Stimulated activated effector memory CD8-positive, alpha-beta T cell treated with anti-CD3 and anti-CD28 coated beads, Interleukin-12 subunit alpha, Interleukin-12 subunit beta, amount 100 ng/mL, for 72 hours (primary cell): ENCODE data around the gene CBL.

Experiments used
- ATAC-seq: fragments of 150-1000 bp; cut with Tn5 transposase; 2 replicates; pipeline ENCODE4 v1.10.0; 2021
- DNase-seq, 2 donors: peaks; one replicate each; pipeline ENCODE4 v3.0.0; 2021 to 2022; ENCODE audit warnings: low spot score in 2 of 2
- H3K27ac Mint-ChIP-seq: one replicate; pipeline ENCODE4 v1.8.0; 2022; ENCODE audit warnings: mild to moderate bottlenecking, mixed read lengths
- H3K36me3 Mint-ChIP-seq: one replicate; pipeline ENCODE4 v1.8.0; 2022; ENCODE audit warnings: mild to moderate bottlenecking, mixed read lengths
- H3K4me1 Mint-ChIP-seq: one replicate; pipeline ENCODE4 v1.8.0; 2022; ENCODE audit warnings: mixed read lengths
- H3K4me3 Mint-ChIP-seq: one replicate; pipeline ENCODE4 v1.8.0; 2022; ENCODE audit warnings: mild to moderate bottlenecking, mixed read lengths
- H3K9me3 Mint-ChIP-seq: one replicate; pipeline ENCODE4 v1.8.0; 2022; ENCODE audit warnings: mixed read lengths

CBL gene

GRCh38 chr11:119263352-119263940 lies 57.3 kb downstream of the CBL start:
- no peak overlapping the region for H3K4me3 Mint-ChIP-seq
- peaks cover 30% of the 10 kb centered on the region for H3K4me1 Mint-ChIP-seq
- no peaks in the 10 kb centered on the region for H3K9me3 Mint-ChIP-seq
- ATAC-seq (peak; percentile 29), DNase-seq (no peak)
- H3K27ac Mint-ChIP-seq, result no peak overlapping the region
- peaks cover 5% of the 10 kb centered on the region for H3K36me3 Mint-ChIP-seq

GRCh38 chr11:119266063-119266462 lies 59.9 kb downstream of the CBL start:
- peak; percentile 49 for ATAC-seq
- H3K4me3 Mint-ChIP-seq, result peak overlapping the region; percentile 3

GRCh38 chr11:119266517-119267255 lies 60.5 kb downstream of the CBL start:
- ATAC-seq (no peak), DNase-seq (no peak)
- Mint-ChIP-seq H3K36me3 (peaks cover 12% of the 10 kb centered on the region), H3K4me1 (peaks cover 24% of the 10 kb centered on the region), H3K9me3 (no peaks in the 10 kb centered on the region), H3K4me3 (peak overlapping the region; percentile 3), H3K27ac (peak overlapping the region; percentile 33)

More at GRCh38 chr11:119266063-119266462, 59.9 kb downstream of the CBL start:
- H3K27ac Mint-ChIP-seq, result peak overlapping the region; percentile 33
- no peaks in the 10 kb centered on the region for H3K9me3 Mint-ChIP-seq
- peaks cover 6% of the 10 kb centered on the region for H3K36me3 Mint-ChIP-seq
- peaks cover 24% of the 10 kb centered on the region for H3K4me1 Mint-ChIP-seq
- no peak for DNase-seq

GRCh38 chr11:119267645-119268044 lies 61.5 kb downstream of the CBL start:
- peaks cover 22% of the 10 kb centered on the region for H3K36me3 Mint-ChIP-seq
- peak overlapping the region; percentile 33 for H3K27ac Mint-ChIP-seq
- H3K4me1 Mint-ChIP-seq, result peaks cover 24% of the 10 kb centered on the region
- ATAC-seq, result no peak
- no peak for DNase-seq
- no peaks in the 10 kb centered on the region for H3K9me3 Mint-ChIP-seq
- H3K4me3 Mint-ChIP-seq, result no peak overlapping the region

- Mint-ChIP-seq H3K27ac (no peak overlapping the region), H3K36me3 (peaks cover 77% of the 10 kb centered on the region), H3K4me1 (no peaks in the 10 kb centered on the region), H3K4me3 (no peak overlapping the region), H3K9me3 (no peaks in the 10 kb centered on the region)
- DNase-seq (no peak), ATAC-seq (no peak)
These were observed 67.6 kb downstream of the CBL start for GRCh38 chr11:119273721-119274120.

GRCh38 chr11:119277660-119278059 lies 71.5 kb downstream of the CBL start:
- ATAC-seq (no peak), DNase-seq (no peak)
- Mint-ChIP-seq H3K27ac (no peak overlapping the region), H3K4me1 (peaks cover 8% of the 10 kb centered on the region), H3K36me3 (peaks cover 91% of the 10 kb centered on the region), H3K9me3 (no peaks in the 10 kb centered on the region), H3K4me3 (no peak overlapping the region)

- Mint-ChIP-seq H3K27ac (peak overlapping the region; percentile 45), H3K9me3 (no peaks in the 10 kb centered on the region), H3K4me1 (peaks cover 18% of the 10 kb centered on the region), H3K36me3 (peaks cover 69% of the 10 kb centered on the region), H3K4me3 (no peak overlapping the region)
- DNase-seq (no peak), ATAC-seq (no peak)
These were observed 76.4 kb downstream of the CBL start for GRCh38 chr11:119282495-119282894.

- Mint-ChIP-seq H3K36me3 (peaks cover 68% of the 10 kb centered on the region), H3K27ac (peak overlapping the region; percentile 72), H3K9me3 (no peaks in the 10 kb centered on the region), H3K4me1 (peaks cover 18% of the 10 kb centered on the region), H3K4me3 (no peak overlapping the region)
- ATAC-seq (peak; percentile 78), DNase-seq (no peak)
These were observed 78.4 kb downstream of the CBL start for GRCh38 chr11:119284344-119285157.

- ATAC-seq, result no peak
- no peak overlapping the region for H3K4me3 Mint-ChIP-seq
- peaks cover 60% of the 10 kb centered on the region for H3K36me3 Mint-ChIP-seq
- peaks cover 18% of the 10 kb centered on the region for H3K4me1 Mint-ChIP-seq
- peak overlapping the region; percentile 72 for H3K27ac Mint-ChIP-seq
- DNase-seq, result no peak
- H3K9me3 Mint-ChIP-seq, result no peaks in the 10 kb centered on the region
These were observed 79.3 kb downstream of the CBL start for GRCh38 chr11:119285431-119285830.

- no peak for DNase-seq
- H3K36me3 Mint-ChIP-seq, result peaks cover 73% of the 10 kb centered on the region
- no peak for ATAC-seq
These were observed 82.1 kb downstream of the CBL start for GRCh38 chr11:119288219-119288618.

GRCh38 chr11:119290894-119291497 lies 84.9 kb downstream of the CBL start:
- no peak for ATAC-seq
- H3K36me3 Mint-ChIP-seq, result peaks cover 83% of the 10 kb centered on the region
- no peaks in the 10 kb centered on the region for H3K4me1 Mint-ChIP-seq

More at GRCh38 chr11:119288219-119288618, 82.1 kb downstream of the CBL start:
- no peak overlapping the region for H3K4me3 Mint-ChIP-seq
- no peaks in the 10 kb centered on the region for H3K9me3 Mint-ChIP-seq
- peaks cover 7% of the 10 kb centered on the region for H3K4me1 Mint-ChIP-seq
- no peak overlapping the region for H3K27ac Mint-ChIP-seq

GRCh38 chr11:119293461-119293860 lies 87.3 kb downstream of the CBL start:
- Mint-ChIP-seq H3K4me3 (no peak overlapping the region), H3K4me1 (no peaks in the 10 kb centered on the region), H3K36me3 (peaks cover 86% of the 10 kb centered on the region), H3K27ac (no peak overlapping the region), H3K9me3 (no peaks in the 10 kb centered on the region)
- ATAC-seq, result no peak
- DNase-seq, result no peak

More at GRCh38 chr11:119290894-119291497, 84.9 kb downstream of the CBL start:
- DNase-seq, result no peak
- Mint-ChIP-seq H3K4me3 (no peak overlapping the region), H3K27ac (no peak overlapping the region), H3K9me3 (no peaks in the 10 kb centered on the region)

GRCh38 chr11:119295178-119295577 lies 89.0 kb downstream of the CBL start:
- H3K4me1 Mint-ChIP-seq, result no peaks in the 10 kb centered on the region
- H3K9me3 Mint-ChIP-seq, result no peaks in the 10 kb centered on the region
- no peak overlapping the region for H3K27ac Mint-ChIP-seq
- H3K36me3 Mint-ChIP-seq, result peaks cover 92% of the 10 kb centered on the region
- no peak overlapping the region for H3K4me3 Mint-ChIP-seq
- ATAC-seq, result no peak
- no peak for DNase-seq

GRCh38 chr11:119297938-119298337 lies 91.8 kb downstream of the CBL start:
- Mint-ChIP-seq H3K36me3 (peaks cover 95% of the 10 kb centered on the region), H3K9me3 (no peaks in the 10 kb centered on the region), H3K4me3 (no peak overlapping the region), H3K27ac (no peak overlapping the region), H3K4me1 (no peaks in the 10 kb centered on the region)
- ATAC-seq (no peak), DNase-seq (no peak)

- ATAC-seq (no peak), DNase-seq (no peak)
- Mint-ChIP-seq H3K27ac (no peak overlapping the region), H3K9me3 (no peaks in the 10 kb centered on the region), H3K4me1 (no peaks in the 10 kb centered on the region), H3K36me3 (peaks cover 95% of the 10 kb centered on the region), H3K4me3 (no peak overlapping the region)
These were observed 92.6 kb downstream of the CBL start for GRCh38 chr11:119298726-119299125.
